ENCODE results near the gene LRP1B.
A peak's percentile ranks its signal among the peaks of the same experiment; 100 is the strongest.

The LRP1B gene

DNA sequence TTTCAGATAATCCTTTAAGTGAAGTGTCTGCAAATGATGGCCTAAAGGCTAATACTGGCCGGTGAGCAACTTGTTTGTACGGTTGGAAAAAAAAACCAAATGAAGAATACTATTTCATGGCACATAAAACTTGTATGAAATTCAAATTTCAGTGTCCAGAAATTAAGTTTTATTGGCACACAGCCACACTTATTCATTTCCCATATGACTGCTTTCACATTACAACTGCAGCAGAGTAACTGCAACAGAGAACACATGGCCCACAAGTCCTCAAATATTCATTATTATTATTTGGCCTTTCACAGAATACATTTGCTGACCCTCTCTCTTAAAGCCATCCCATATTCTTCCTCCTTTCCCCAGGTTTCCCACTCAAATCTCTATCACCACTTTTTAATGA lies 1268.6 kb downstream of the LRP1B start:
- TF ChIP-seq, protein P1, sequence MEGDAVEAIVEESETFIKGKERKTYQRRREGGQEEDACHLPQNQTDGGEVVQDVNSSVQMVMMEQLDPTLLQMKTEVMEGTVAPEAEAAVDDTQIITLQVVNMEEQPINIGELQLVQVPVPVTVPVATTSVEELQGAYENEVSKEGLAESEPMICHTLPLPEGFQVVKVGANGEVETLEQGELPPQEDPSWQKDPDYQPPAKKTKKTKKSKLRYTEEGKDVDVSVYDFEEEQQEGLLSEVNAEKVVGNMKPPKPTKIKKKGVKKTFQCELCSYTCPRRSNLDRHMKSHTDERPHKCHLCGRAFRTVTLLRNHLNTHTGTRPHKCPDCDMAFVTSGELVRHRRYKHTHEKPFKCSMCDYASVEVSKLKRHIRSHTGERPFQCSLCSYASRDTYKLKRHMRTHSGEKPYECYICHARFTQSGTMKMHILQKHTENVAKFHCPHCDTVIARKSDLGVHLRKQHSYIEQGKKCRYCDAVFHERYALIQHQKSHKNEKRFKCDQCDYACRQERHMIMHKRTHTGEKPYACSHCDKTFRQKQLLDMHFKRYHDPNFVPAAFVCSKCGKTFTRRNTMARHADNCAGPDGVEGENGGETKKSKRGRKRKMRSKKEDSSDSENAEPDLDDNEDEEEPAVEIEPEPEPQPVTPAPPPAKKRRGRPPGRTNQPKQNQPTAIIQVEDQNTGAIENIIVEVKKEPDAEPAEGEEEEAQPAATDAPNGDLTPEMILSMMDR (IDR thresholded peaks at IDR 0.05; ENCODE audit: unreplicated experiment in 3 of 3) = no peak

DNA sequence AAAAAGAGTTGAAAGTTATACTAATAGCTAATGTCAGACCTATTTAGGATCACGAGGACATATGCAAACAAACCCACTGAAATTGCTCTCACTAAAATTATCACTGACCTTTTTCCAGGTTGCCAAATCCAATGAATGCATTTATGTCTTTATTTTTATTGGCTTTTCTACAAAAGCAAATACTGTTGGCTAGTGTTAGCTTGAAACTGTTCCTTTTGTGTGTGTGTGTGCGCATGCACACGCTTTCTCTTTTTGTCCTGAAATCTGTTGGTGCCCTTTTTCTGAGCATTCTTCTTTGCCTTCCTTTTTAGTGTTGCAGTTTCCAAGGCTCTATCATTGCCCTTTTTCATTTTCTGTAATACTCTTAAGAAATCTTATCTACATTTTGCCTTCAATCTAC lies 1269.2 kb downstream of the LRP1B start:
- Mint-ChIP-seq H3K4me1 (no peaks in the 10 kb centered on the region), H3K9me3 (peaks cover 5% of the 10 kb centered on the region), H3K36me3 (ENCODE audit: low read depth) (peaks cover 10% of the 10 kb centered on the region), H3K27ac (no peak overlapping the region), H3K4me3 (no peak overlapping the region), H3K27me3 (ENCODE audit: low read depth) (no peaks in the 10 kb centered on the region)
- TF ChIP-seq, protein P1 (IDR thresholded peaks at IDR 0.05; ENCODE audit: unreplicated experiment in 3 of 3) = no peak

More for the DNA sequence above, 1268.6 kb downstream of the LRP1B start:
- Mint-ChIP-seq H3K27ac (no peak overlapping the region), H3K4me1 (no peaks in the 10 kb centered on the region), H3K36me3 (ENCODE audit: low read depth) (peaks cover 13% of the 10 kb centered on the region), H3K4me3 (no peak overlapping the region), H3K9me3 (peaks cover 5% of the 10 kb centered on the region), H3K27me3 (ENCODE audit: low read depth) (no peaks in the 10 kb centered on the region)

DNA sequence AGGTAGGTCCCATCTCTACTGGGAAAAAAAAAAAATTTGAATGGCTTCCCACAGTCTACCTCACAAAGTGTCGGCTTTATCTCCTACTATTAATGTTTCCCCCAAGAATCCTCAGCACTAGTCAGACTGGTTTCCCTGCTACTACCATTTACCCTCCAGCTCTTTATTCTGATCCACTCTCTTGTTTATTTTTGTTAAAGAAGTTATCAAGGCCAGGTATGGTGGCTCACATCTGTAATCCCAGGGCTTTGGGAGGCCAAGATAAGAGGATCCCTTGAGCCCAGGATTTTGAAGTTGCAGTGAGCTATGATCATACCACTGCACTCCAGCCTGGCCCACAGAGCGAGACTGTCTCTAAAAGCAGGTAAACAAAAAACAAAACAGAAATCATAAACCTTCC lies 1275.3 kb downstream of the LRP1B start:
- TF ChIP-seq, protein P1 (IDR thresholded peaks at IDR 0.05; ENCODE audit: unreplicated experiment in 3 of 3) = no peak
- no peaks in the 10 kb centered on the region for H3K36me3 Mint-ChIP-seq (ENCODE audit: low read depth)
- H3K27ac Mint-ChIP-seq = no peak overlapping the region
- no peak overlapping the region for H3K4me3 Mint-ChIP-seq
- H3K4me1 Mint-ChIP-seq = no peaks in the 10 kb centered on the region
- H3K27me3 Mint-ChIP-seq (ENCODE audit: low read depth) = peaks cover 3% of the 10 kb centered on the region
- H3K9me3 Mint-ChIP-seq = no peaks in the 10 kb centered on the region

DNA sequence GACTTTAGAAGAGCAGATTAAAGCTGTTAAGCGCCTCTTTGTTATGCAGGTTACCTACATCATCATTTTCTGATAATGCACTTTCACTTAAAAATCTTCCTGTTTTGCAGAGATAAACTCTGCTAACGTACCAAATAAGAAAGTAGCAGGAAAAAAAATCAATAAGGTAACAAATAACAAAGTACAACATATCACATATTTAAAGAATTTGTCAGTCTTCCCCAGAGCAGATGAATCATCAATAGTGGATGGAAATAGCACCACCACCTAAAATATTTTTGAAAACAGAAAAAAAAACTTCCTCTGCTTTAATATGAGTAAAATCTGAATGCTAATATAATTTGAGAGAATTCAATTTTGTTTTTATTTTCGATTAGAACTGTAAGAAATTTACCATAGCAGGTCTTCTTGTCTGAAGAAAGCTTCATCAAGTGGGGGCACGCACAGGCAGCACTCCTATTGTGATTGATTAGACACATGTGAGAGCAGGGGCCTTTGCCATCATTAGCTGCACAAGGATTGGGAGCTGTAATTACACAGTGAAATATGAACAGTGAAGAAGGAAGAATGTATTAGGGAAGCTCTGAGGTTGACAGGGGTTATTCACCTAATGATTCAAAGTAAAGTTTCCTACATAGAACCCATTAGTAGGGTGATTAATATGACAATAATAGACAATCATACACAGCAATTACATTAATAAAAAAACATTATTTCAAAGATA lies 1279.4 kb downstream of the LRP1B start:
- no peak overlapping the region for H3K4me3 Mint-ChIP-seq
- peaks cover 3% of the 10 kb centered on the region for H3K27me3 Mint-ChIP-seq (ENCODE audit: low read depth)
- H3K27ac Mint-ChIP-seq = no peak overlapping the region
- TF ChIP-seq, protein P1 (IDR thresholded peaks at IDR 0.05; ENCODE audit: unreplicated experiment in 3 of 3) = no peak
- H3K9me3 Mint-ChIP-seq = no peaks in the 10 kb centered on the region
- no peaks in the 10 kb centered on the region for H3K4me1 Mint-ChIP-seq
- H3K36me3 Mint-ChIP-seq (ENCODE audit: low read depth) = no peaks in the 10 kb centered on the region

DNA sequence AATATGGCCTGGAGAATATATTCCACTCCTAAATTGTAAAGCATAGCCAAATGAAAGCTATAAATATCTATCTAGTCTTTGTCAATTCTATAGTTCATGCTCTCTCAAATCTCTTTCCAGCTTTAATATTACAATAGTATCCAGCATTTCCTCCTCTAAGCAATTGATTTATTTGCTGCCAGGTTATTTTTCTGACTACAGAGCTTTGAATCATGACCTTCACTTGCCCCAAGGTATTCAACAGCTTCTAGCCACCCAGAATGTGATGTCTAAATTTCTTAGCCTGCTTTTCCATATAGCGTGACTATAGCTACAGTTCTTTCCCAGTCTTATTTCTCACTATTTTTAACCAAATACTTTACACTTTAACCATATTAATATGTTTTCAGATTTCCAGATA lies 1287.6 kb downstream of the LRP1B start:
- Mint-ChIP-seq H3K9me3 (no peaks in the 10 kb centered on the region), H3K4me3 (no peak overlapping the region), H3K27ac (peak overlapping the region in 1 of 3 experiments; percentile 41), H3K27me3 (ENCODE audit: low read depth) (no peaks in the 10 kb centered on the region), H3K36me3 (ENCODE audit: low read depth) (no peaks in the 10 kb centered on the region), H3K4me1 (no peaks in the 10 kb centered on the region)
- TF ChIP-seq, protein P1 (IDR thresholded peaks at IDR 0.05; ENCODE audit: unreplicated experiment in 3 of 3) = no peak

DNA sequence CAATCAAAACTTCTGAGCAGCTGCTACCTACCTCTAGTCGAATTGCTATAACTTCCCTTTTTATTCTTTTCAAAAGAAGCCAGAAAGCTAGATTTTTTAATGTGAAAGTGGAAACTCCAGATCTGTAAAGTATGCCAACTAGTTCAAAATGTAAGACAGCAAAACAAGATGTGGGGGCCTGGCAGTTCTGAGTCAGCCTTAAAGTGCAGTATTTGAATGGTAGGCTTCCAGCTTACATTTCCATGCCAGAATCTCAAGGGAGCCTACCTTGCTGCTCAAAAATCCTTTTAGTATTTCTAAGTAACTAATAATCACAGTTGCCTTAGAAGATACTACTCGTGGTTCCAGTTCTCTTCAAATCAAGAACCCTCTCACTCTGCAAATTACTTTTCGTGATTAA lies 1288.7 kb downstream of the LRP1B start:
- Mint-ChIP-seq H3K36me3 (ENCODE audit: low read depth) (no peaks in the 10 kb centered on the region), H3K4me1 (no peaks in the 10 kb centered on the region), H3K27me3 (ENCODE audit: low read depth) (no peaks in the 10 kb centered on the region), H3K27ac (no peak overlapping the region), H3K4me3 (no peak overlapping the region), H3K9me3 (no peaks in the 10 kb centered on the region)
- TF ChIP-seq, protein P1 (IDR thresholded peaks at IDR 0.05; ENCODE audit: unreplicated experiment in 3 of 3) = no peak

Measured in nephron (organoid).